GM12878 (cell line): Measurements from ENCODE around the gene TRAPPC2B. TPM values are rescaled to one million over a fixed set of nuclear protein-coding genes. Genes with fewer than 3 reads are reported as not detected.

Experiments used
- ATAC-seq: fragments of 200-7000 bp; cut with Tn5 transposase; 3 replicates; pipeline ENCODE4 v1.9.1; 2020; ENCODE audit warnings: mild to moderate bottlenecking, moderate library complexity
- BruUV-seq: library from RNA; stranded (reverse); fragments of 400-500 nt; replicated peaks from 2 replicates; lab custom pipeline; 2021; lab: Mats Ljungman, UMichigan
- CTCF ChIA-PET: fragments of 300-600 bp; sonication (Branson Sonifier 250); formaldehyde crosslinking; extraction: SDS; loops from one replicate; lab custom pipeline; 2021; ENCODE audit warnings: inconsistent platforms; lab: Yijun Ruan, JAX
- POLR2A ChIA-PET: fragments of 350-600 bp; formaldehyde crosslinking; extraction: SDS; loops from one replicate; lab custom pipeline; 2021; ENCODE audit warnings: inconsistent platforms; lab: Charles Lee
- RAD21 ChIA-PET: fragments of 300-600 bp; sonication (Branson Sonifier 250); formaldehyde crosslinking; loops from one replicate; lab custom pipeline; 2023; ENCODE audit warnings: antibody characterized with exemption; ENCODE audit not compliant: unreplicated experiment; lab: Charles Lee
- SMC1A ChIA-PET: fragments of 300-600 bp; sonication (Branson Sonifier 250); formaldehyde crosslinking; loops from one replicate; lab custom pipeline; 2023; ENCODE audit not compliant: unreplicated experiment, uncharacterized antibody; lab: Charles Lee
- DNase-seq: peaks from one replicate; pipeline ENCODE4 v3.0.0-alpha.2; 2011; ENCODE audit warnings: low read depth, low spot score
- FAIRE-seq: peaks from 3 replicates; lab custom pipeline; 2011; peaks lifted over from hg19 to GRCh38; lab: Jason Lieb, UNC
- H2AFZ ChIP-seq: 2 replicates; pipeline ENCODE4 v1.6.0; 2011; ENCODE audit warnings: low read depth, low read length, control low read depth; ENCODE audit not compliant: control insufficient read depth
- H3K27ac ChIP-seq: 2 replicates; pipeline ENCODE4 v1.5.1; 2011; ENCODE audit warnings: control low read depth; ENCODE audit not compliant: control insufficient read depth, insufficient read depth
- H3K27me3 ChIP-seq, 2 experiments: replicated peaks in 1 of 2; 2 replicates each; pipeline versions ENCODE4 v1.6.0 to v1.6.1; 2011; ENCODE audit warnings: low read length in 1 of 2; ENCODE audit not compliant: control insufficient read depth in 2 of 2, insufficient read depth in 2 of 2
- H3K36me3 ChIP-seq, 2 experiments: 2 replicates each; pipeline ENCODE4 v1.5.1; 2011; ENCODE audit warnings: low read length in 1 of 2; ENCODE audit not compliant: control insufficient read depth in 2 of 2, insufficient read depth in 2 of 2
- H3K4me1 ChIP-seq: 2 replicates; pipeline ENCODE4 v1.6.1; 2011; ENCODE audit warnings: mild to moderate bottlenecking, low read length, moderate library complexity, mixed read lengths; ENCODE audit not compliant: control insufficient read depth, insufficient read depth
- H3K4me2 ChIP-seq: 2 replicates; pipeline ENCODE4 v1.6.0; 2011; ENCODE audit warnings: control low read depth; ENCODE audit not compliant: control insufficient read depth, insufficient read depth
- H3K4me3 ChIP-seq: fragments of 200-600 bp; sonication (generic); 2 replicates; pipeline ENCODE4 v1.5.1; 2016
- H3K79me2 ChIP-seq: 2 replicates; pipeline ENCODE4 v1.6.0; 2011; ENCODE audit warnings: low read length; ENCODE audit not compliant: control insufficient read depth, insufficient read depth
- H3K9ac ChIP-seq: 2 replicates; pipeline ENCODE4 v1.8.0; 2011; ENCODE audit warnings: low read length, control low read depth, mixed read lengths; ENCODE audit not compliant: control insufficient read depth, insufficient read depth
- H3K9me3 ChIP-seq: replicated peaks from 3 replicates; pipeline ENCODE4 v1.5.1; 2011; ENCODE audit warnings: mild to moderate bottlenecking, low read length; ENCODE audit not compliant: control insufficient read depth, insufficient read depth
- H4K20me1 ChIP-seq: 2 replicates; pipeline ENCODE4 v1.6.0; 2011; ENCODE audit not compliant: control insufficient read depth, insufficient read depth
- NR2C2 ChIP-seq: IDR thresholded peaks from 2 replicates; pipeline ENCODE4 v1.6.1; 2011; ENCODE audit warnings: borderline replicate concordance, low read depth; ENCODE audit not compliant: control insufficient read depth, insufficient read length
- RAD51 ChIP-seq: fragments of 450-650 bp; IDR thresholded peaks from 2 replicates; pipeline ENCODE4 v1.6.1; 2016; ENCODE audit warnings: moderate library complexity, mild to moderate bottlenecking, inconsistent platforms
- YY1 ChIP-seq: IDR thresholded peaks from 2 replicates; pipeline ENCODE4 v1.6.1; 2011; ENCODE audit warnings: low read depth, mild to moderate bottlenecking, low read length
- ZSCAN29 ChIP-seq: fragments of 450-650 bp; IDR thresholded peaks from 2 replicates; pipeline ENCODE4 v1.6.1; 2017; ENCODE audit warnings: mild to moderate bottlenecking, moderate library complexity
- WGBS: methylation state at CpG from one replicate; pipeline ENCODE4 v1.1.6; 2016; ENCODE audit warnings: low lambda C conversion rate; ENCODE audit not compliant: insufficient replicate concordance, insufficient coverage; ENCODE audit errors: missing lambda C conversion rate; 5-methylcytosine and 5-hydroxymethylcytosine counted together
- in situ Hi-C: fragments of 300-500 bp; cut with MboI; formaldehyde crosslinking; loops from 9 replicates; pipeline ENCODE4 v1.14.3; 2018; ENCODE audit warnings: mixed read lengths
- intact Hi-C: fragments of 100-400 bp; cut with micrococcal nuclease; formaldehyde crosslinking; loops from one replicate; pipeline ENCODE4 v1.14.2; 2022; ENCODE audit not compliant: unreplicated experiment
- polyA plus RNA-seq, 11 experiments: library from polyadenylated mRNA; depleted of rRNA in 4 of 11; unstranded in 6 of 11; stranded (reverse) in 5 of 11; fragments of >200 nt; fragmentation: Nextera tagmentation in 4 of 11; fragmentation: Illumina TruSeq in 1 of 11; extraction: Ambion mirVana in 4 of 11; extraction: Trizol in 1 of 11; gene quantifications; 1 replicate in 1 of 11; 2 replicates in 10 of 11; pipeline versions ENCODE4 v1.2.1 to v1.2.3, GENCODE V29; 2011 to 2016; ENCODE audit warnings: inconsistent platforms in 2 of 11, missing spikeins in 2 of 11, low read depth in 1 of 11
- total RNA-seq, 4 experiments: library from RNA; depleted of rRNA in 3 of 4; stranded (reverse); fragments of >200 nt in 3 of 4; fragmentation: Illumina TruSeq in 1 of 4; extraction: Trizol in 1 of 4; gene quantifications; 2 replicates each; pipeline versions ENCODE4 v1.2.1 to v1.2.3, GENCODE V29; 2013 to 2021
- TF ChIP-seq, protein P1 (sequence below): fragments of 150-350 bp; IDR thresholded peaks from 2 replicates; pipeline ENCODE4 v1.6.1; 2016; ENCODE audit warnings: low read depth, low read length

TRAPPC2B gene
- total and polyA plus RNA-seq, 10 of the 15 experiments (the other 5 are each of a cell fraction or from before 2014, with no cell fraction given) = 10.6 to 86.4 (median 25.6) TPM

DNA sequence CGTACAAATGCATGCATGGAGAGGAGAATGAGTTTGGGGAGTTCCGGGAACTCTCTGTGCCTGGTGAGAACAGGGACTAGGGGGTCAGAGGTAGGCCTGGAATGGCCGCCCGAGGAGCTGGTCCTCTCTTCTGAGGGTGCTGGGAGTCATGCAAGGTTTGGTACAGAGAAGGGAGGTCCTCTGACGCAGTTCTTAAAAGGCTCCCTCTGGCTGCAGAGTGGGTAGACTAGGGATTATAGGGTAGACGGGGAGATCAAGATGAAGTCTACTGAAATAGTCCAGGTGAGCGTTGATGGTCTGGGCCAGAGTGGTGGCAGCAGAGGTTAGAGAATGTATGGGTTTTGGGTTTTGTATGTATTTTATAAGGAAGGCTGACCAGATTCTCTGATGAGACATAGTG lies 11.5 kb upstream of the TRAPPC2B start:
- H3K79me2 ChIP-seq = peaks cover 21% of the 10 kb centered on the region
- H3K4me2 ChIP-seq = peak overlapping the region; percentile 93
- H3K4me3 ChIP-seq = peak overlapping the region; percentile 83
- ChIA-PET CTCF (interaction anchor here (2.2 kb wide), 1 partner anchor 11 kb away, joined by 6 read pairs; the partner anchor contains the start of genes TRAPPC2B and ZNF547), POLR2A (interaction anchor here (0.5 kb wide), 1 partner anchor 21 kb away, joined by 3 read pairs; no protein-coding TSS in a partner anchor), SMC1A (interaction anchor here (0.7 kb wide), 1 partner anchor 65 kb away, joined by 3 read pairs; no protein-coding TSS in a partner anchor), RAD21 (no interaction called here)
- no peaks in the 10 kb centered on the region for H3K27me3 ChIP-seq
- WGBS = 16% methylated on average over 7 of the region's 7 CpGs
- peaks cover 7 to 25% of the 10 kb centered on the region in 2 experiments for H3K36me3 ChIP-seq
- H3K9ac ChIP-seq = peak overlapping the region; percentile 78
- ATAC-seq (peak; percentile 14), FAIRE-seq (no peak), DNase-seq (no peak)
- in situ Hi-C loops (no loop called here), intact Hi-C loops (no loop called here)
- peak overlapping the region; percentile 57 for H3K27ac ChIP-seq
- no peaks in the 10 kb centered on the region for H3K4me1 ChIP-seq
- TF ChIP-seq, protein P1, sequence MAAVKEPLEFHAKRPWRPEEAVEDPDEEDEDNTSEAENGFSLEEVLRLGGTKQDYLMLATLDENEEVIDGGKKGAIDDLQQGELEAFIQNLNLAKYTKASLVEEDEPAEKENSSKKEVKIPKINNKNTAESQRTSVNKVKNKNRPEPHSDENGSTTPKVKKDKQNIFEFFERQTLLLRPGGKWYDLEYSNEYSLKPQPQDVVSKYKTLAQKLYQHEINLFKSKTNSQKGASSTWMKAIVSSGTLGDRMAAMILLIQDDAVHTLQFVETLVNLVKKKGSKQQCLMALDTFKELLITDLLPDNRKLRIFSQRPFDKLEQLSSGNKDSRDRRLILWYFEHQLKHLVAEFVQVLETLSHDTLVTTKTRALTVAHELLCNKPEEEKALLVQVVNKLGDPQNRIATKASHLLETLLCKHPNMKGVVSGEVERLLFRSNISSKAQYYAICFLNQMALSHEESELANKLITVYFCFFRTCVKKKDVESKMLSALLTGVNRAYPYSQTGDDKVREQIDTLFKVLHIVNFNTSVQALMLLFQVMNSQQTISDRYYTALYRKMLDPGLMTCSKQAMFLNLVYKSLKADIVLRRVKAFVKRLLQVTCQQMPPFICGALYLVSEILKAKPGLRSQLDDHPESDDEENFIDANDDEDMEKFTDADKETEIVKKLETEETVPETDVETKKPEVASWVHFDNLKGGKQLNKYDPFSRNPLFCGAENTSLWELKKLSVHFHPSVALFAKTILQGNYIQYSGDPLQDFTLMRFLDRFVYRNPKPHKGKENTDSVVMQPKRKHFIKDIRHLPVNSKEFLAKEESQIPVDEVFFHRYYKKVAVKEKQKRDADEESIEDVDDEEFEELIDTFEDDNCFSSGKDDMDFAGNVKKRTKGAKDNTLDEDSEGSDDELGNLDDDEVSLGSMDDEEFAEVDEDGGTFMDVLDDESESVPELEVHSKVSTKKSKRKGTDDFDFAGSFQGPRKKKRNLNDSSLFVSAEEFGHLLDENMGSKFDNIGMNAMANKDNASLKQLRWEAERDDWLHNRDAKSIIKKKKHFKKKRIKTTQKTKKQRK = no peak
- TF ChIP-seq RAD51 = no peak
- TF ChIP-seq YY1 = peak; percentile 24; the same call in 1 of the 2 replicates
- TF ChIP-seq NR2C2 = no peak
- no peak for TF ChIP-seq ZSCAN29
- H2AFZ ChIP-seq = no peak overlapping the region; the same call in 1 of the 2 replicates
- H4K20me1 ChIP-seq = no peaks in the 10 kb centered on the region
- peaks cover 7% of the 10 kb centered on the region; the same call in 1 of the 3 replicates for H3K9me3 ChIP-seq
- BruUV-seq = no TSS peak
